Loucy (cell line): ENCODE results near the gene OR7G2.

Experiments
- CTCF ChIP-seq: fragments of 200-600 bp; sonication (generic); conservative IDR thresholded peaks from 2 replicates; pipeline ENCODE4 v1.5.1; 2014; ENCODE audit warnings: mild to moderate bottlenecking, antibody characterized with exemption, low read length
- EZH2phosphoT487 ChIP-seq: fragments of 200-600 bp; IDR thresholded peaks from 2 replicates; pipeline ENCODE4 v1.6.1; 2018; ENCODE audit warnings: antibody characterized with exemption, mild to moderate bottlenecking, moderate library complexity, borderline replicate concordance

- TF ChIP-seq CTCF (no peak), EZH2phosphoT487 (no peak)
These were observed 49.0 kb upstream of the OR7G2 start for GRCh38 chr19:9156304-9156703.
